Neuronal stem cell (in vitro differentiated cells): ENCODE results near the gene INCENP.

ENCODE experiments used
- DNase-seq: peaks from one replicate; pipeline ENCODE4 v3.0.0-alpha.2; 2013; ENCODE audit warnings: low spot score
- H2AFZ ChIP-seq: one replicate; pipeline ENCODE4 v1.6.1; 2013; ENCODE audit warnings: mild to moderate bottlenecking, low read length, inconsistent platforms
- H2AK5ac ChIP-seq: 2 replicates; pipeline ENCODE4 v1.6.1; 2013; ENCODE audit warnings: low read depth, mild to moderate bottlenecking, inconsistent platforms, low read length, moderate library complexity, mixed read lengths
- H2BK120ac ChIP-seq: 2 replicates; pipeline ENCODE4 v1.6.1; 2013; ENCODE audit warnings: low read depth, mild to moderate bottlenecking, inconsistent platforms, low read length, moderate library complexity, mixed read lengths
- H2BK12ac ChIP-seq: one replicate; pipeline ENCODE4 v1.6.1; 2013; ENCODE audit warnings: low read length, inconsistent platforms
- H2BK15ac ChIP-seq: 2 replicates; pipeline ENCODE4 v1.6.1; 2013; ENCODE audit warnings: mild to moderate bottlenecking, low read length, inconsistent platforms, mixed read lengths
- H2BK5ac ChIP-seq: one replicate; pipeline ENCODE4 v1.6.1; 2013; ENCODE audit warnings: inconsistent platforms, mild to moderate bottlenecking, low read length, moderate library complexity
- H3K14ac ChIP-seq: one replicate; pipeline ENCODE4 v1.6.1; 2013; ENCODE audit warnings: low read length, inconsistent platforms
- H3K18ac ChIP-seq: 2 replicates; pipeline ENCODE4 v1.6.1; 2013; ENCODE audit warnings: low read length, inconsistent platforms
- H3K23ac ChIP-seq: 2 replicates; pipeline ENCODE4 v1.6.1; 2013; ENCODE audit warnings: low read depth, mild to moderate bottlenecking, mixed read lengths, low read length, inconsistent platforms; ENCODE audit not compliant: poor library complexity
- H3K27ac ChIP-seq: replicated peaks from 3 replicates; pipeline ENCODE4 v1.5.1; 2013; ENCODE audit warnings: low read length, inconsistent platforms
- H3K27me3 ChIP-seq, 3 experiments: 2 replicates each; pipeline ENCODE4 v1.6.1; 2013; ENCODE audit warnings: low read length in 3 of 3, mild to moderate bottlenecking in 2 of 3, inconsistent platforms in 1 of 3, low read depth in 1 of 3, mixed read lengths in 1 of 3, moderate library complexity in 1 of 3; ENCODE audit not compliant: control insufficient read depth in 3 of 3, insufficient read depth in 3 of 3
- H3K36me3 ChIP-seq, 2 donors: replicated peaks in 1 of 2; 2 replicates each; pipeline ENCODE4 v1.6.1; 2013; ENCODE audit warnings: low read length in 2 of 2; ENCODE audit not compliant: control insufficient read depth in 2 of 2, insufficient read depth in 2 of 2
- H3K4ac ChIP-seq: 2 replicates; pipeline ENCODE4 v1.6.1; 2013; ENCODE audit warnings: inconsistent platforms, mild to moderate bottlenecking, low read length, moderate library complexity
- H3K4me1 ChIP-seq, 2 donors: 1 replicate in 1 of 2; 2 replicates in 1 of 2; pipeline ENCODE4 v1.6.1; 2013; ENCODE audit warnings: low read length in 2 of 2, low read depth in 1 of 2; ENCODE audit not compliant: control insufficient read depth in 2 of 2, insufficient read depth in 1 of 2
- H3K4me2 ChIP-seq: one replicate; pipeline ENCODE4 v1.6.1; 2013; ENCODE audit warnings: mild to moderate bottlenecking, low read length, inconsistent platforms; ENCODE audit not compliant: insufficient read depth, poor library complexity, severe bottlenecking
- H3K4me3 ChIP-seq, 2 donors: 2 replicates each; pipeline ENCODE4 v1.5.1; 2013; ENCODE audit warnings: low read length in 2 of 2, mild to moderate bottlenecking in 2 of 2, inconsistent platforms in 1 of 2, moderate library complexity in 1 of 2
- H3K79me1 ChIP-seq: one replicate; pipeline ENCODE4 v1.6.1; 2013; ENCODE audit warnings: low read depth, mild to moderate bottlenecking, inconsistent platforms, low read length, moderate library complexity
- H3K9ac ChIP-seq: one replicate; pipeline ENCODE4 v1.6.1; 2013; ENCODE audit warnings: mild to moderate bottlenecking, low read depth, low read length, inconsistent platforms; ENCODE audit not compliant: poor library complexity
- H3K9me3 ChIP-seq, 2 donors: replicated peaks in 1 of 2; 2 replicates each; pipeline versions ENCODE3 to v1.6.1; 2013; ENCODE audit warnings: low read length in 2 of 2, mild to moderate bottlenecking in 2 of 2, inconsistent platforms in 1 of 2, low read depth in 1 of 2, mixed read lengths in 1 of 2, moderate library complexity in 1 of 2; ENCODE audit not compliant: control insufficient read depth in 2 of 2, insufficient read depth in 1 of 2
- H4K8ac ChIP-seq: one replicate; pipeline ENCODE4 v1.6.1; 2013; ENCODE audit warnings: low read depth, mild to moderate bottlenecking, inconsistent platforms, low read length, moderate library complexity
- H4K91ac ChIP-seq: one replicate; pipeline ENCODE4 v1.6.1; 2013; ENCODE audit warnings: low read length, low read depth, mild to moderate bottlenecking, inconsistent platforms; ENCODE audit not compliant: poor library complexity
- WGBS, 2 donors: extraction: QIAGEN DNeasy Blood & Tissue Kit; methylation state at CpG; one replicate each; pipeline ENCODE4 v1.1.7; 2013; ENCODE audit warnings: missing lambda C conversion rate in 2 of 2, mixed read lengths in 1 of 2; ENCODE audit not compliant: insufficient read length in 2 of 2, insufficient replicate concordance in 1 of 2; ENCODE audit errors: extremely low coverage in 2 of 2; 5-methylcytosine and 5-hydroxymethylcytosine counted together

INCENP gene

DNA sequence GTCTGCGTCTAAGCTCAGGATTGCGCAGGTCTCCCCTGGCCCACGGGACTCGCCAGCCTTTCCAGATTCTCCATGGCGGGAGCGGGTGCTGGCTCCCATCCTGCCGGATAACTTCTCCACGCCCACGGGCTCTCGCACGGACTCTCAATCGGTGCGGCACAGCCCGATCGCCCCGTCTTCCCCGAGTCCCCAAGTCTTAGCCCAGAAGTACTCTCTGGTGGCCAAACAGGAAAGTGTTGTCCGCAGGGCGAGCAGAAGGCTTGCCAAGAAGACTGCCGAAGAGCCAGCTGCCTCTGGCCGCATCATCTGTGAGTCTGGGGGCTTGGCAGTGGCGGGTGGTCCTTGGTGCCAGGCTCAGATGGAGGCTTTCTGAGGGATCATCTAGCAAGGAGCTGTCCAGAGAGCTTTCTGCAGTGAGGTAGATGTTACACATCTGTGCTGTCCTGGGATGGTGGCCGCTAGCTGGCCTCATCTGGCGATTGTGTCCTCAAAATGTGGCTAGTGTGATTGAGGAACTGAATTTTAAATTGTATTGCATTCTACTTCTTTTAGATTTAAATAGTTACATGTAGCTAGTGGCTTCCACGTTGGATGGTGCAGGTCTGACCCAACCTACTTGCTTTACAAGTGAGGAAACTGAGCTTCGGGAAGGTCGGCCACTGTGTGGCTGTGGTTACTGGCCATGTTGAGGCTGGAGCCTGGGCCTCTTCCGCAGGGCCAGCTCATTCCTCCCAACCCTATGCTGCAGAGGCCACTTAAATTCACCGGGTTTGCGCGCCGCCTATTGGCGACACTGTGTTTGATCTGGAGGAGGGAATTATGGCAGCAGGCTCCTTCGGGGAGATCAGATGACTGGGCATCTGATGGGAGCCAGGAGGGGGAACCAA, 6.7 kb downstream of the INCENP start:
- H3K4me3 ChIP-seq: no peak overlapping the region
- no peak overlapping the region for H4K8ac ChIP-seq
- H3K23ac ChIP-seq: peak overlapping the region; percentile 65
- no peak overlapping the region for H3K4ac ChIP-seq
- no peak overlapping the region for H3K14ac ChIP-seq
- peaks cover 0 to 2% of the 10 kb centered on the region in 2 donors for H3K9me3 ChIP-seq
- no peak overlapping the region for H2AK5ac ChIP-seq
- peaks cover 29% of the 10 kb centered on the region for H3K79me1 ChIP-seq
- peaks cover 3 to 4% of the 10 kb centered on the region in 2 donors for H3K4me1 ChIP-seq
- no peaks in the 10 kb centered on the region for H3K27me3 ChIP-seq
- no peak overlapping the region for H2BK15ac ChIP-seq
- no peak for DNase-seq
- no peak overlapping the region for H2BK120ac ChIP-seq
- no CpG with 5 or more reads among the region's 34 CpGs for WGBS, 2 donors
- H4K91ac ChIP-seq: no peak overlapping the region
- no peak overlapping the region for H2BK5ac ChIP-seq
- H2BK12ac ChIP-seq: no peak overlapping the region
- peaks cover 45 to 96% of the 10 kb centered on the region in 2 donors for H3K36me3 ChIP-seq
- no peak overlapping the region for H3K9ac ChIP-seq
- no peak overlapping the region for H2AFZ ChIP-seq
- no peak overlapping the region for H3K27ac ChIP-seq
- H3K18ac ChIP-seq: no peak overlapping the region
- H3K4me2 ChIP-seq: no peak overlapping the region

DNA sequence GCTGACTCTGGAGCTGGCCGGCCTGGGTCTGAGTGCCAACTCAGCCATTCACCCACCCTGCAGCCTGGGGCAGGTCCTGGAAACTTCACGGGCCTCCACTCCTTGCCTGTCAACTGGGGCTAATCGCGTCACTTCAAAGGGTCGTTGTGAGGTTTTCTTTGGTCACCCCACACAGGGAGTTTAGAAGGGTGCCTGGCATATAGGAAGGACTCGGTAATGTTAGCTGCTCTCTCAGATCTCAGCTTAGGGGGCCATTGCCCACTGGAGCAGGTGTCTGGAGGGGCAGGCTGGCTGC, 7.3 kb downstream of the INCENP start:
- Histone ChIP-seq H3K27ac (no peak overlapping the region), H3K23ac (no peak overlapping the region), H2BK120ac (no peak overlapping the region), H2AFZ (no peak overlapping the region), H3K27me3 (no peaks in the 10 kb centered on the region), H3K14ac (no peak overlapping the region), H2BK5ac (no peak overlapping the region), H3K4ac (no peak overlapping the region), H4K91ac (no peak overlapping the region), H3K9ac (no peak overlapping the region), H2BK15ac (no peak overlapping the region), H2BK12ac (no peak overlapping the region), H3K4me3 (no peak overlapping the region), H3K79me1 (peaks cover 29% of the 10 kb centered on the region), H2AK5ac (no peak overlapping the region), H3K4me2 (no peak overlapping the region), H3K36me3 (peaks cover 45 to 97% of the 10 kb centered on the region in 2 donors), H3K18ac (no peak overlapping the region), H3K4me1 (no peaks in the 10 kb centered on the region), H4K8ac (no peak overlapping the region), H3K9me3 (peaks cover 0 to 2% of the 10 kb centered on the region in 2 donors)
- no CpG with 5 or more reads among the region's 6 CpGs for WGBS, 2 donors
- DNase-seq: no peak

DNA sequence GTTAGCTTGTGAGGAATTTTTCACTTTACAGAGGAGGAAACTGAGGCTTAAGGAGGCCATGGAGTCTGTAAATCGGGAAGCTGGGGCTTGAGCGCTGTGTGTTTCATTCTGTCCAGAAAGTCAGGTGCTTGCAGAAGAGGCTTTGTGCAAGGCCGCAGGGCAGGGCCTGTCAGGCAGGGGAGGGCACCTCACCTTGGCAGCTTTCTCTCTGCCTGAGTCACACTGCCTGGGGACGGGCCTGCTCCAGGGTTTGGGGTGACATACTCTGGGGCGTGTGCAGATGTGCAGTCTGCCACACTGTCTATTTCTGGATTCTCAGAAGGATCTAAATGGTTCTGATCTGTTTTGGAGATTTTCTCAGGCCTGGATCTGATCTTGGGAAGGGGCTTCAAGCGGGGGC, 8.4 kb downstream of the INCENP start:
- no peak overlapping the region for H3K4ac ChIP-seq
- H3K14ac ChIP-seq: no peak overlapping the region
- no peak overlapping the region for H3K18ac ChIP-seq
- no peak overlapping the region for H3K23ac ChIP-seq
- no peak overlapping the region for H3K9ac ChIP-seq
- no peaks in the 10 kb centered on the region for H3K4me1 ChIP-seq
- H3K36me3 ChIP-seq: peaks cover 45 to 98% of the 10 kb centered on the region in 2 donors
- peaks cover 29% of the 10 kb centered on the region for H3K79me1 ChIP-seq
- H2BK5ac ChIP-seq: no peak overlapping the region
- H3K4me2 ChIP-seq: no peak overlapping the region
- peaks cover 0 to 2% of the 10 kb centered on the region in 2 donors for H3K9me3 ChIP-seq
- H4K8ac ChIP-seq: no peak overlapping the region
- no peak overlapping the region for H2AFZ ChIP-seq
- H2BK12ac ChIP-seq: no peak overlapping the region
- no peak overlapping the region for H2AK5ac ChIP-seq
- H3K27ac ChIP-seq: no peak overlapping the region
- H2BK15ac ChIP-seq: no peak overlapping the region
- no peak overlapping the region for H2BK120ac ChIP-seq
- no peak overlapping the region for H4K91ac ChIP-seq
- H3K27me3 ChIP-seq: no peaks in the 10 kb centered on the region
- H3K4me3 ChIP-seq: no peak overlapping the region
- no CpG with 5 or more reads among the region's 6 CpGs for WGBS, 2 donors
- DNase-seq: no peak

DNA sequence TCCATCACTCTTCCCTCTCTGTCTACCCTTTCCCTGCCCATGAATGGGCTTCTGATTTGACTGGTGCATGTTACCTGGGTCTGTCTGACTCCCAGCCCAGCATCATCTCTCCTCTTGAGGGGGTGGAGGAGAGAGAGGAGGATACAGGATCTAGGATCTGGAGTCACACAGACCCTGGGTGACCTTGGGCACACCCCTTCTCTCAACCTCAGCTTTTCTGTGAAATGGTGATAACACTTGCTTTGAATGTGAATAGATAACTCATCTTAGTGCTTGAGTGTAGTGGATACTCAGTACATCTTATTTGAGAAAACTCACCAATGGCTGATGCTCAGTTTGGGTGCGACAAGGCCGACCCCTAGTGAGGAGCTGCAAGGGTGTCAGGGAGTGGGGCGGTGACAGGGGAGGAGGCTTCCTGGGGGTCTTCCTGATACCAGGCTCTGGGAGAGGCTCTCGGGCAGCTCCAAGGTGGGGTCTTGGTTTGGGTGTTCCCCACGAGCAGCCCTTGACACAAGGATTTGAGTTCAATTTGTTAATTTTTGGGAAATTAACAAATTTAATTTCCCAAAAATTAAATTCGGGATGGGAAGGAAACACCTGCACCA, 9.0 kb downstream of the INCENP start:
- H4K91ac ChIP-seq: no peak overlapping the region
- H3K9ac ChIP-seq: no peak overlapping the region
- H3K4ac ChIP-seq: no peak overlapping the region
- no peak overlapping the region for H3K14ac ChIP-seq
- no peak overlapping the region for H2AFZ ChIP-seq
- H3K79me1 ChIP-seq: peaks cover 31% of the 10 kb centered on the region
- no CpG with 5 or more reads among the region's 6 CpGs for WGBS, 2 donors
- H3K27me3 ChIP-seq: no peaks in the 10 kb centered on the region
- peaks cover 0 to 2% of the 10 kb centered on the region in 2 donors for H3K9me3 ChIP-seq
- no peak for DNase-seq
- H3K18ac ChIP-seq: no peak overlapping the region
- no peak overlapping the region for H2AK5ac ChIP-seq
- no peak overlapping the region for H2BK120ac ChIP-seq
- H3K4me3 ChIP-seq: no peak overlapping the region
- no peak overlapping the region for H2BK12ac ChIP-seq
- H3K4me2 ChIP-seq: no peak overlapping the region
- no peaks in the 10 kb centered on the region for H3K4me1 ChIP-seq
- peaks cover 50 to 98% of the 10 kb centered on the region in 2 donors for H3K36me3 ChIP-seq
- no peak overlapping the region for H3K27ac ChIP-seq
- H2BK5ac ChIP-seq: no peak overlapping the region
- no peak overlapping the region for H3K23ac ChIP-seq
- H4K8ac ChIP-seq: no peak overlapping the region
- no peak overlapping the region for H2BK15ac ChIP-seq
